Stimulated activated CD4-positive, alpha-beta T cell treated with anti-CD3 and anti-CD28 coated beads, Interleukin-1b, Interleukin-23, amount 100 ng/mL, for 48 hours (primary cell): ENCODE data around the gene COQ4.

Experiments
- DNase-seq: peaks from one replicate; pipeline ENCODE4 v3.0.0-alpha.2; 2020

Gene COQ4

GRCh38 chr9:128382261-128382660, 59.6 kb downstream of the COQ4 start:
- no peak for DNase-seq

- DNase-seq, result no peak
Observed at GRCh38 chr9:128383007-128383753, 60.5 kb downstream of the COQ4 start.
